ENCODE data around the gene DPP7.
A peak's percentile ranks its signal among the peaks of the same experiment; 100 is the strongest.
"Not testable (repeated sequence)": the region's sequence is repeated elsewhere in the genome, so short reads cannot be mapped to it uniquely, and the experiment has no call there.

Gene DPP7

DNA sequence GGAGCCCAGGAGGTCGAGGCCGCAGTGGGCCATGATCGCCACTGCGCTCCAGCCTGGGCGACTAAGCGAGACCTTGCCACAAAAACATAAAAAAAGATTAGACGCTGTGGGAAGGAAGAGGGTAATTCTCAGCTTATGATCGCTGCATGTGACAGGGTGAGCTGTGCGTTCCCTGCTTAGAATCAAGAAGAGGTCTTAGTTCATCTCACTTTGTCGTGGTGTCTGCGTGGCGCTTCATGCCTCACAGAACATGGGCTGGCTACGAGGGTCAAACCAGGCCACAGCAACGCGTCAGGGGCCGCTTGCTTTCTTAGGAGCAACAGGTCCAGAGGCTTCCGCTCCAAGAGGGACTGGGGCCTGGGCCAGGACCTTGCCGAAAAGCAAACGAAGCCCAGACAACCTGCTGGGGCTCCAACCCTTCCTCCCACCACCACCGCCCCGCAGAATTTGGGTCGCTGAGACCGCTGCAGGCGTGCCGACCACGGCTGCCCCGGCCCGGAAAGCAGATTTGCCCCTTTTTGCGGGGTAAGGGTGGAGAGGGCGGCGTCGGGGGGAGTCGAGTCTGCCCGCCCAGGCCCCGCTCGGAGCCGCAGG, 14.4 kb upstream of the DPP7 start:
- peak in 3 of 6 experiments; percentile 16 to 48 (median 38) for DNase-seq

DNA sequence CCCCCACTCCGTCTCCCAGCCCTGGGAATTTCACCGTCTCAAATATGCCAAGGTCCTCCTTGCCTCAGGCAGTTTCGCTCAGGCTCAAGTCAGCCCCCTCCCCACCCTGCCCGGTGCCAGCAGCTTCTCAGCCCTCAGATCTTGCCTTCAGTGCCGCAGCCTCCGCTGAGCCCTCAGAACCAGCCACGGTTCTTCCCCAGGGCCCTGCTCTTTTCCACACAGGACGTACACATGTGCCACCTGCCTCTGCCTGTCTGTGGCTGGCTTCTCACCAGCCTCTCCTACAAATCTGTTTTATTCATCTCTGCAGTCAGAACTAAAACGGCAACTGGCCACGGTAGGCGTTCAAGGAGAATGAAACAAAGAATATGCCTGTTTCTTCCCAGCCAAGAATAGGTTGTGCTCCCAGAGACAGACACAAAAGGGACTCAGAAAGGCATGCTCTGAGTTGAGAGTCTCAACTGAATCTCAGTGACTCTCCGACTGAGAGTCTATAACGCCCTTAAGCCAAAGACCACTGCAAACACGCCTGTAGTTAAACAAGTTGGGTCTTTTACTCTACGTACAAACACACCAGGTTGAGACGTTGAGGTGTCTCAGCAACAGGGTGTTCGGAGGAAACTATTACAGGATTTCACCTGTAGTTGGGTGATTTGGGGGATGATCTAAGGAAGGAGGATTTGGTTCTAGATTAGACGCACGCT, 13.8 kb upstream of the DPP7 start:
- DNase-seq, result peak in 2 of 6 experiments; percentile 8 to 13

DNA sequence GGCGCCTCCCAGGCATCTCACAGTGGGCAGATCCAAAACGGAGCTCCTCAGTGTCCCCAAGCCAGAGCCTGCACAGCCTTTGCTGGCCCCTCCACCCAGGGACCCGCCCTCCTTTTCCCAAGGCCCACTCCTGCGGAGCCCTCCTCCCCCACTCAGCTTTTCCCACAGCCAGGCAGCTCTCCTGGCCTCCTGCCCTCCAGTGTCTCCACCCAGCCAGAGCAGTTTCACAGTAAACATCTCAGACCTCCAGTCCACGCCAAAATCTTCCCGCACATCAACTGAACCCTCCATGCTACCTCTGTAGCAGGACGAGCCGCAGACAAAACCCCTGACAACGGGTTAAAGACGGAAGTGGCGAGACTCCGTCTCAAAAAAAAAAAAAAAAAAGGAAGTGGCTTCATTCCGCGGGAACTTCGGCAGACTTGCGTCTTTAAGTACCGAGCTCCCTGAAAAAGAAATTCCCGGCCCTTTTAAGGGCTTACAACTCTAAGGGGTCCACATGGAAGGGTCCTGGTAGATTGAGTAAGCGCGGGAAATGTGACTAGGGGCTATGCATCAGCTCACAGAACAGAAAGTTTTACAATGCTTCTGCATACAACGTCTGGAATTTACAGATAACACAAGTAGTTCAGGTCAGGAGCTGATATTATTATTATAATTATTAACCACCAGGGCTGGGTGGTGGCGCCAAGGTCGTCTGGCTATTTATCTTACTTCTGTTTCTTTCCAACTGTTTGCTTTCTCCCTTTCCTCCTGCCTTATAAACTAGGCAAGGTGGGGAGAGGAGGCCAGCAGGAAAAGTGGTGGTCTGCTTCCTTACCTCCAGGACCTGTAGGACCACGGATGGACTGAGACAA, 13.0 kb upstream of the DPP7 start:
- peak in 4 of 6 experiments; percentile 22 to 48 (median 38) for DNase-seq

DNA sequence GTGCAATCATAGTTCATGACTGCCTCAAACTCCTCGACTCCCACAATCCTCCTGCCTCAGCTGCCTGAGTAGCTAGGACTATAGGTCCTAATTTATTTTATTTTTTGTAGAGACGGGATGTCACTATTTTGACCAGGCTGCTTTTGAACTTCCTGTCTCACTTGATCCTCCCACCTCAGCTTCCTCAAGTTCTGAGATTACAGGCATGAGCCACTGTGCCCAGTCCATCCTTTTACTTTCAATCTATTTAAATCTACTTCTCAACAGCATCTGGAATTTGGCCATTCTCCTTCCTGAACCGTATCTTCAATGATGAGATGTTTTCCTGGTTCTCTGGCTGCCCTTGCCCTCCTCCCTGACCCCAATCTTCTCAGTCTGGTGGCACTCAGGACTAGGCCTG, 12.3 kb upstream of the DPP7 start:
- no peak for DNase-seq

DNA sequence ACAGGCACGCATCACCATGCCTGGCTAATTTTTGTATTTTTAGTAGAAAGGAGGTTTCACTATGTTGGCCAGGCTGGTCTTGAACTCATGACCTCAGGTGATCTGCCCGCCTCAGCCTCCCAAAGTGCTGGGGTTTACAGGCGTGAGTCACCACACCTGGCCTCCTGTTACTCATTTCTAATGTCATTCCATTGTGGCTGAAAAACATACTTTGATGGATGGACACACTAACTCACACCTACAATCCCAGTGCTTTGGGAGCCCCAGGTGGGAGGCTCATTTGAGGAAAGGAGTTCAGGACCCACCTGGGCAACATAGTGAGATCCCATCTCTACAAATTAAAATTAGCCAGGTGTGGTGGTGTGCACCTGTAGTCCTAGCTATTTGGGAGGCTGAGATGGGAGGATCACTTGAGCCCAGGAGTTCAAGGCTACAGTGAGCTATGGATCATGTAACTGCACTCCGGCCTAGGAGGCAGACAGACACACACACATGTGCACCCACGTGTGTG, 9.5 kb upstream of the DPP7 start:
- DNase-seq, result not testable (repeated sequence)

DNA sequence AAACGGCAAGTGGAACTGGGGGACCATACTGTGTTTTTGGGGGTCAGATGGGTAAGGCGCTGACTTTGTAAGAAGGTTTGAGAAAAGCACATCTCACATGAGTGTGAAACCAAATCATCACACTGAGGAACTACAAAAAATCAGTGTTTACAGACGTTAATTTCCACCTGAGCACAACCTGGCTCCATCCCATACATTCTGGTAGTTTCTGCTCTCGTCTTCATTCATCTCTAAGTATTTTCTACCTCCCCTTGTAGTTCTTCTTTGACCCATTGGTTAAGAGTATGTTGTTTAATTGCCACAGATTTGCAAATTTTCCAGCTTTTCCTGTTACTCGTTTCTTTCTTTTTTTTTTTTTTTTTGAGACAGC, 8.9 kb upstream of the DPP7 start:
- no peak for DNase-seq

DNA sequence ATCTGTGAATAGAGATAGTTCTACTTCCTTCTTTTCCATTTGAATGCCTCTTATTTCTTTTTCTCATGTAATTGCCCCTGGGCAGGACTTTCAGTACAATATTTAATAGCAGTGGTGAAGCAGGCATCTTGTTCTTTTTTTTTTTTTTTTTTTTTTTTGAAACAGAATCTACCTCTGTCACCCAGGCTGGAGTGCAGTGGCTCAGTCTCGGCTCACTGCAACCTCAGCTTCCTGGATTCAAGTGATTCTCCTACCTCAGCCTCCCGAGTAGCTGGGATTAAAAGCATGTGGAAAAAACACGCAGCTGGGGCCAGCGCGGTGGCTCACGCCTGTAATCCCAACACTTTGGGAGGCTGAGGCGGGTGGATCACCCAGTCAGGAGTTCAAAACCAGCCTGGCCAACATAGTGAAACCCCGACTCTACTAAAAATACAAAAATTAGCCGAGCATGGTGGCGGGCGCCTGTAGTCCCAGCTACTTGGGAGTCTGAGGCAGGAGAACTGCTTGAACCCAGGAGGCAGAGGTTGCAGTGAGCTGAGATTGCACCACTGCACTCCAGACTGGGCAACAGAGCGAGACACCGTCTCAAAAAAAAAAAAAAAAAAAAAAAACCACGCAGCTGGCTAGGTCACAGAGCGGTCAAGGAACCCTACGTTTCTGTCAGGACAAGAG, 8.4 kb upstream of the DPP7 start:
- not testable (repeated sequence) for DNase-seq

DNA sequence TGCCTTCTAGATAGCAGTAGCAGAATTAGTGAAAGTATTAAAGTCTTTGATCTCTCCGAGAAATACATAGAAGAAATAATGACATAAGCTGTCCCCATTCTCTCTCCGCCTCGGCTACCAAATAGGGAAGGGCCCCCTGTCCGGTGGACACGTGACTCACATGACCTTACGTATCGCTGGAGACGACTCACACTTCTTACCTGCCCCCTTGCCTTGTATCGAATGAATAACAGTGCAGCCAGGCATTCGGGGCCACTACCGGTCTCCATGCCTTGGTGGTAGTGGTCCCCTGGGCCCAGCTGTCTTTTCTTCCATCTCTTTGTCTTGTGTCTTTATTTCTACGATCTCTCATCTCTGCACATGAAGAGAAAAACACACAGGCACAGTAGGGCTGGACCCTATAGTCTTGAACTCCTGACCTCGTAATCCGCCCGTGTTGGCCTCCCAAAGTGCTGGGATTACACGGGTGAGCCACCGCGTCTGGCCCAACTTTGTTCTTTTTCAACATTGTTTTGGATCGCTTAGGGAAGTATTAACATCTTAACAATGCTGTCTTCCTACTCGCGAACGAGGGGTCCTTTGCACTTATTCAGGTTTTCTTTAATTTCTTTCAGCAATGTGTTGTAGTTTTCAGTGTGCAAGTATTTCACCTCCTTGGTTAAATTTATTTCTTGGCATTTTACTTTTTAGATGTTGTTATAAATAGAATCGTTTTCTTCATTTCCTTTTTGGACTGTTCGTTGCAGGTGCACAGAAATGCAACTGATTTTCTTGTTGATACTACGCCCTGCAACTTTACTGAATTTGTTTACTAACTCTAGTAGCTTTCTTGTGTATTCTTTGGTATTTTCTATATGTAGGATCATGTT, 7.6 kb upstream of the DPP7 start:
- not testable (repeated sequence) for DNase-seq

DNA sequence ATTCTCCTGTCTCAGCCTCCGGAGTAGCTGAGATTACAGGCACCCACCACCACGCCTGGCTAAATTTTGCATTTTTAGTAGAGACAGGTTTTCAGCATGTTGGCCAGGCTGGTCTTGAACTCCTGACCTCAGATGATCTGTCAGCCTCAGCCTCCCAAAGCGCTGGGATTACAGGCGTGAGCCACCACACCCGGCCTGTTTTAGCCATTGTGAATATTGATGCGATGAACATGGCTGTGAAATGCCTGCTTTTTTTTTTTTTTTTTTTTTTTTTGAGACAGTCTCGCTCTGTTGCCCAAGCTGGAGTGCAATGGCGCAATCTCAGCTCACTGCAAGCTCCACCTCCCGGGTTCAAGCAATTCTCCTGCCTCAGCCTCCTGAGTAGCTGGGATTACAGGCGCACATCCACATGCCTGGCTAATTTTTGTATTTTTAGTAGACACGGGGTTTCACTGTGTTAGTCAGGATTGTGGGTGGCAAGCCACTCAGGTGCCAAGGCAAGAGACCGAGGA, 3.6 kb upstream of the DPP7 start:
- DNase-seq, result not testable (repeated sequence)

DNA sequence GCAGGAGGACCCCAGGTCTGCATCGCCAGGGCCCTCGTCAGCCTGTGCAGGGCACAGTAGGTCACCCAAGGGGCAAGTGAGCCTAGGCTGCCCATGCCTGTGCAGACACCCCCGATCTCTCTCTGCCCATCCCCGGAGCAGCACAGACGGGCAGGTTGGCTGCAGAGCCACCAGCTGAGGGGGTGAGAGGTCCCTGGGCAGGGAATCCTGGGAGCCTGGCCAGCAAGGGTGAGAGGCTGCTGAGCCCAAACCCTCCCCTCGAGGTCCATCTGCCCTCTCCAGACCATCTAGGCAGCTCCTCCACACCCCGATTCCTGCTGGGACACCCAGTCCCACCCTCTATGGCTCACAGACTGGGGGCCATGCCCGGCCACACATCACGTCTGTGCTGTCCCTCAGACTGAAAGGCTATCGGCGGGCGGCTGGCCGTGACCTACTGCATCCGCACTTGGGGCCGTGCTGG, 2.8 kb upstream of the DPP7 start:
- no peak for DNase-seq

DNA sequence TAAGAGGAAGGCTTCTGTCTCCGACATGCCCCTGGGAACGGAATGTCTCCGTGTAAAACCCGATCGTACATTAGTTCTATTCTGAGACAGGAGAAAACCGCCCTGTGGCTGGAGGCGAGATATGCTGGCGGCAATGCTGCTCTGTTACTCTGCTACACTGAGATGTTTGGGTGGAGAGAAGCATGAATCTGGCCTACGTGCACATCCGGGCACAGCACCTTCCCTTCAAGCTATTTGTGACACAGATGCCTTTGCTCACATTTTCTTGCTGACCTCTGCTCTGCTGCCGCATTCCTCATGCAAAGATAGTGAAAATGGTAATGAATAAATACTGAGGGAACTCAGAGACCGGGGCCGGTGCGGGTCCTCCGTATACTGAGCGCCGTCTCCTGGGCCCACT, 2.2 kb upstream of the DPP7 start:
- no peak for DNase-seq

DNA sequence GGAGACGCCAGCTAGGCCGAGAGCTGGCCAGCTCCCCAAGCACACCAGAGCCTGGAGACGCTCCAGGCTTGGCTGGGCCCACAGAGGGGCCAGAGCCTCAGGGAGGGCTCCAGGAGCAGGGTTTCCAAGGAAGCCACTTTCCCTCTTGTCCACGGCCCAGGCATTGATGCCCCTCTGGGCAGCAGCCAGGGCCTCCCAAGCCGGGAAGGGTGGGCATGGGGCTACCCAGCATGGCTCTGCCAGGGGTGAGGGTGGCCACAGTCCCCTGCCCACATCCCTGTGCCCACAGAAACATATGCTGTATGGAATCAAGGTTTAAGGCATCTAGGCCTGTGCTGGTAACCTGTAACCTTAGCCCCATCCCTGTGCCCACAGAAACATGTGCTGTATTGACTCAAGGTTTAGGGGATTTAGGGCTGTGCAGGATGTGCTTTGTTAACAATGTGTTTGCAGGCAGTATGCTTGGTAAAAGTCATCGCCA, 1.5 kb upstream of the DPP7 start:
- no peak for DNase-seq

DNA sequence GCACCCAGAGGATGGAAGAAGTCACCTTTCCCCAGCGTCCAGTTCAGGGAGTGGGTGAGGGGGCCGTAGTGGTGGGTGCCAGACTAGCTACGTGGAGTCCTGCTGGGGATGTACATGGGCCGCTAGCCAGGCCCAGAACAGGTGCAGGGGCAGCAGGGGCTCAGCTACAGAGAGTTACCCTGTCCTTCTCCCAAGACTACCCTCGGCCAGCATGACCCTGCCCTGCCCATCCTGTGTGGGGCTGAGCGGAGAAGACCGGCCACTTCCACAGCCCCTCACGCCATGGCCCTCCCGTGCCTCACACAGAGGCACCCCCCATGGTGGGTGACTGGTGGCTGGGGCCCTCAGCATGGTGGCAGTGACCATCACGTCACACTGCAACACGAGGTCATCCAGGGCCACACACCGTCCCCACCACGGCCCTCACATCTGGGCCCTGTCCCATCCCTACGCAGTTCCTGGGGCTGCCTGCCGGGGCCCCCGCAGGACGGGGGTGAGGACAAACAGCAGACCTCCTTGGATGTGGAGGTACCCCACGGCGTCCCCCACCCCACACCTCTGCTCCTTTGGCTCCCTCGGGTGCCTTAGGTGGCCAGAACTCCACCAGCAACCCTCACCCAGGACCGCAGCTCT, 977 bp upstream of the DPP7 start:
- DNase-seq, result no peak

DNA sequence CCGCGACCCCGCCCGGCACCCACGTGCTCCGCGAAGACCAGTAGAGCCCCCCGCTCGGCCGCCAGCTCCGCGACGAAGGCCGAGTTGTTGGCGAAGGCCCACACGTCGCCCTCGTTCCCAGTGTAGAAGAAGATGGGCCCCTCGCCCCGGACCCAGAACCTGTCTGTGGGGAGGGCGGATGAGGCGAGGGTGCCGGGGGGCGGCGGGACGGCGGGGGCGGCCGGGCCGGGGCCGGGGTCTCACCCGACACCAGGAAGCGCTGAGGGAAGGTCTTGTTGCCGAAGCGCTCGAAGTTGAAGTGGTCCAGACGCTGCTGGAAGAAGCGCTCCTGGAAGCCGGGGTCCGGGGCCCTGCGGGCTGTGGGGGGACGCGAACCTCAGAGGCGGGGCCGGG, 317 bp downstream of the DPP7 start:
- DNase-seq, result no peak

DNA sequence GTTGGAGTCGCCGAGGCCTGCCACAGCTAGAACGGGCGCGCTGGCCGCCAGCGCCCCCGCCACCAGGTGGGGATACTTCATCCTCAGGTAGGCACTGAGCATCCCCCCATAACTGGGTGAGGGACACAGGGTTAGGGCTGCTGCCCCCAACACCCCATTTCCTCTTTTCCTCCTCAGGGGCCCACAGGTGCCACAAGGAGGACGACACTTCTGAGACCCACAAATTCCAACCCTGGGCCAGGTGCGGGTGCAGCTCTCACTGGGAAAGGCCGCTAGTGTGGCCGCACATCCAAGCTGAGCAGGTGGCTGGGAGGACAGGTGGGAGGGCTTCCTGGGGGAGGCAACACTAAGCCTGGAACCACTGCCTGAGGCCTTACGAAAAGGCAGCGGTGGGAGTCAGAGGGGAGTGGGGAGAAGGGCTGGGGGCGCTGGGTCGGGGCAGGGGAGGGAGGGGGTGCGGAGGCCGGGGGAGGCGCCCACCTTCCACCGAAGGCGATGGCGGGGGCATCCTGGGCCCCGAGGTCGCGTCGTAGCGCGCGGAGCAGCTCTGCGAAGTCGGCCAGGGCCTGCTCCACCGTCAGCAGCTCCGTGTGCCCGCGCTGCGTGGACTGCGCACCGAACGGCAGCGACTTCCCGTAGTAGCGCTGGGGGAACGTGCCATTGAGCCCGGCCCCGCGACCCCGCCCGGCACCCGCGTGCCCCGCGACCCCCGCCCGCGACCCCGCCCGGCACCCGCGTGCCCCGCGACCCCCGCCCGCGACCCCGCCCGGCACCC, 961 bp downstream of the DPP7 start:
- DNase-seq, result peak in 4 of 6 experiments; percentile 6 to 28 (median 16)

DNA sequence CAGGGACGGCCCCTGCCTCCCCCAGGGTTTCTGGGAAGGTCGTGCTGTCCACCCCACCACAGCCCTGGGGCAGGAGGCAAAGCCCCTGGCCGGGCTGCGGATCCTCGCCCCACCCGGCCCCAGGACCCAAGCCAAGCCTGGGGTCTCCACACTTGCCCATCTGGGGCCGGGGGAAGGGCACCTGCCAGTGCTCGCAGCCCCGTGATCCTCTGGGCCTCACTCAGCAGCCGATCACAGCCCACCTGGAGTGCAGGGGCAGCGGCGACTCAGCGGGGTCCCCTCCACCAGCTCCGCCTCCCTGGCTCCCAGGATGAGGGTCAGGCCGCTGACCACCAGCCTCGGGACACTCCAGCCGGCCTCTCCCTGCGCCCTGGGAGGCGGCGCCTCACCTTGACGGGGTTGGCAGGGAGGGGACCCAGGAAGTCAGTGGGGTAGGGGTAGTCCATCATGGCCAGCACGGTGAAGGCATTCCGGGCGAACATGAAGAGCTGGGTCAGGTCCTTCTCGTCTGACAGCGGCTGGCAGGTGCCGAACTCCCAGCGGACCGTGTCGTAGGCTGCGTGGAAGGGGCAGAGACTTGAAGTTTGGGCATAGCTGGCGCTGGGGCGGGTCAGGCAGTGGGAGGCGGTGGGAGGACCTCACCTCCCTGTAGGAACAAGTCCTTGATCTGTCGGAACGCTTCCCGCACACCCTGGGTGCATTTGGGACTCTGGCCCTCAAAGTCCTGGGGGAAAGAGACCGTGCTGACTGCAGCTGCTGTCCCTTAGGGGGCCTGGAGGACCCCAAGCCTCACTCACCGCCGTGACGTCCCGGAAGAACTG, 1.8 kb downstream of the DPP7 start:
- no peak for DNase-seq

DNA sequence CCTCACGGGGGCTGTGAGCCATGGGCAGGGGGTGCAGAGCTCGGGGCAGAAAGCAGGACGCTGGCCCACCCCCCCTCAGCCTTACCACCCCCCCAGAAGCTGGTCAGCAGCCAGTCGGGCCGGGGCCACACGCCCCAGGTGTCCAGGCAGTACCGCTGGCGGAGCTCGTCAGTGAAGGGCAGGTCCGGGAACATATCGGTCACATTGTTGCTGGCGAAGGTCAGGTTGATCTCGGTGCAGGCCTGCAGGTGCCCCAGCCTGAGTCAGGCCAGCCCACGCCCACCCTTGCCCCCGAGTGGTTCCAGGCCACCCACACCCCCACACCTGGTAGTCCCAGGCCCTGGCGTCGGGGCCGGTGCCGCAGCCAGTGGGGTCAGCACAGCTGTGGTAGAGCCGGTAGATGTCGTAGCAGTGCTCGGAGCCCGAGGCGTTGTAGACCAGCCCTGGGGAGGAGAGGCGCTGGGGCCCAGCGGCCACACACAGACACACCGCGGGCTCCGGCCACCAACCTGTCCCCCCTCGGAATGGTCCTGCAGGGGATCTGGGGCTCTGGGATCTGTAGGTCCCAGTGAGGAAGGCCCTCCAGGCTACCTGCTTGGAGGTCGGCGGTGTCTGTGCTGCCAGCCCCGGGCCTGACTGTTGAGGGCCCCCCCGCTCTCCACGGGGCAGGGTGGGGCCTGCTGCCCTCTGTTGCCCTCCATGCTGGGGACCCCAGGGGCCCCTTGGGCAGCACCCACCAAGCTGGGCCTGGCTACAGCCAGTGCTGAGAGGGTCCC, 2.6 kb downstream of the DPP7 start:
- DNase-seq, result no peak
